CD4-positive, CD25-positive, alpha-beta regulatory T cell (primary cell): ENCODE measurements around the gene TM9SF4. TPM values are rescaled to one million over a fixed set of nuclear protein-coding genes. Genes with fewer than 3 reads are reported as not detected.
"Not testable (repeated sequence)": the region's sequence is repeated elsewhere in the genome, so short reads cannot be mapped to it uniquely, and the experiment has no call there.

ENCODE experiments used
- ATAC-seq, 2 donors: fragments of 150-1000 bp; cut with Tn5 transposase; one replicate each; pipeline ENCODE4 v1.10.0; 2021; ENCODE audit warnings: low read depth in 2 of 2, moderate number of reproducible peaks in 2 of 2, moderate library complexity in 1 of 2
- DNase-seq, 3 donors: peaks; one replicate each; pipeline versions ENCODE4 v3.0.0 to v3.0.0-alpha.2; 2012 to 2022; ENCODE audit warnings: mixed read lengths in 1 of 3
- H3K27ac ChIP-seq: one replicate; pipeline ENCODE4 v1.7.0; 2013; ENCODE audit warnings: mild to moderate bottlenecking, low read length; ENCODE audit not compliant: insufficient read depth, poor library complexity, severe bottlenecking
- H3K27me3 ChIP-seq: one replicate; pipeline ENCODE4 v1.7.0; 2013; ENCODE audit warnings: low read length; ENCODE audit not compliant: control insufficient read depth, insufficient read depth
- H3K36me3 ChIP-seq: one replicate; pipeline ENCODE4 v1.7.0; 2013; ENCODE audit warnings: mild to moderate bottlenecking, low read length, moderate library complexity; ENCODE audit not compliant: control insufficient read depth, insufficient read depth
- H3K4me1 ChIP-seq: 2 replicates; pipeline ENCODE4 v1.7.0; 2013; ENCODE audit warnings: mild to moderate bottlenecking, low read length; ENCODE audit not compliant: insufficient read depth, control insufficient read depth, poor library complexity, severe bottlenecking
- H3K4me3 ChIP-seq: one replicate; pipeline ENCODE4 v1.7.0; 2013; ENCODE audit warnings: low read depth, mild to moderate bottlenecking, low read length, moderate library complexity
- H3K9me3 ChIP-seq, 2 experiments: 1 replicate in 1 of 2; 2 replicates in 1 of 2; pipeline ENCODE4 v1.7.0; 2013; ENCODE audit warnings: low read length in 2 of 2, mild to moderate bottlenecking in 1 of 2, moderate library complexity in 1 of 2; ENCODE audit not compliant: control insufficient read depth in 2 of 2
- H3K27ac Mint-ChIP-seq, 3 donors: one replicate each; pipeline ENCODE4 v1.8.0; 2020 to 2022; ENCODE audit warnings: mild to moderate bottlenecking in 3 of 3, mixed read lengths in 3 of 3, moderate library complexity in 2 of 3
- H3K27me3 Mint-ChIP-seq: one replicate; pipeline ENCODE4 v1.8.0; 2022; ENCODE audit warnings: mild to moderate bottlenecking, mixed read lengths
- H3K36me3 Mint-ChIP-seq: one replicate; pipeline ENCODE4 v1.8.0; 2020; ENCODE audit warnings: mixed read lengths
- H3K4me1 Mint-ChIP-seq, 4 donors: one replicate each; pipeline ENCODE4 v1.8.0; 2020 to 2022; ENCODE audit warnings: mixed read lengths in 4 of 4, mild to moderate bottlenecking in 1 of 4
- H3K4me3 Mint-ChIP-seq, 4 donors: one replicate each; pipeline ENCODE4 v1.8.0; 2020 to 2022; ENCODE audit warnings: mild to moderate bottlenecking in 4 of 4, mixed read lengths in 4 of 4, moderate library complexity in 3 of 4
- H3K9me3 Mint-ChIP-seq, 7 donors: one replicate each; pipeline ENCODE4 v1.8.0; 2020 to 2022; ENCODE audit warnings: mixed read lengths in 7 of 7, mild to moderate bottlenecking in 3 of 7, moderate library complexity in 2 of 7
- polyA plus RNA-seq, 4 donors: library from polyadenylated mRNA; unstranded; fragments of 300-500 nt; fragmentation: Illumina TruSeq; gene quantifications; one replicate each; pipeline ENCODE4 v1.2.3, GENCODE V29; 2021
- total RNA-seq: library from RNA; stranded (reverse); gene quantifications from one replicate; pipeline ENCODE4 v1.2.3, GENCODE V29; 2022

TM9SF4 gene
- total and polyA plus RNA-seq, 5 donors from 2014 or later, result 28.7 to 36.3 (median 29.4) TPM

- H3K27me3 Mint-ChIP-seq, result no peaks in the 10 kb centered on the region
- no peak overlapping the region for H3K27ac ChIP-seq
- H3K4me1 ChIP-seq, result peaks cover 18% of the 10 kb centered on the region
- H3K4me3 Mint-ChIP-seq, result peak overlapping the region in 2 of 4 donors; percentile 10 to 77
- H3K27ac Mint-ChIP-seq, result no peak overlapping the region
- H3K36me3 Mint-ChIP-seq, result peaks cover 13% of the 10 kb centered on the region
- H3K4me3 ChIP-seq, result no peak overlapping the region
- DNase-seq (no peak), ATAC-seq (no peak)
- no peaks in the 10 kb centered on the region for H3K27me3 ChIP-seq
- H3K4me1 Mint-ChIP-seq, result peaks cover 25 to 74% (median 49%) of the 10 kb centered on the region in 4 donors
- no peaks in the 10 kb centered on the region for H3K9me3 ChIP-seq
- H3K9me3 Mint-ChIP-seq, result no peaks in the 10 kb centered on the region
- peaks cover 2% of the 10 kb centered on the region for H3K36me3 ChIP-seq
Measured at GRCh38 chr20:32112841-32113240, 3.3 kb downstream of the TM9SF4 start.

GRCh38 chr20:32113591-32114260 is 4.2 kb downstream of the TM9SF4 start:
- peaks cover 18% of the 10 kb centered on the region for H3K4me1 ChIP-seq
- H3K27ac ChIP-seq, result no peak overlapping the region
- H3K9me3 ChIP-seq, result no peaks in the 10 kb centered on the region
- peak overlapping the region in 3 of 4 donors; percentile 10 to 77 (median 57) for H3K4me3 Mint-ChIP-seq
- no peaks in the 10 kb centered on the region for H3K27me3 Mint-ChIP-seq
- H3K27ac Mint-ChIP-seq, result no peak overlapping the region
- H3K9me3 Mint-ChIP-seq, result no peaks in the 10 kb centered on the region
- ATAC-seq (no peak), DNase-seq (no peak)
- no peak overlapping the region for H3K4me3 ChIP-seq
- peaks cover 2% of the 10 kb centered on the region for H3K36me3 ChIP-seq
- H3K36me3 Mint-ChIP-seq, result peaks cover 13% of the 10 kb centered on the region
- no peaks in the 10 kb centered on the region for H3K27me3 ChIP-seq
- peaks cover 25 to 77% (median 50%) of the 10 kb centered on the region in 4 donors for H3K4me1 Mint-ChIP-seq

GRCh38 chr20:32114305-32114960 is 4.9 kb downstream of the TM9SF4 start:
- Mint-ChIP-seq H3K27me3 (no peaks in the 10 kb centered on the region), H3K27ac (no peak overlapping the region), H3K9me3 (no peaks in the 10 kb centered on the region), H3K4me1 (peaks cover 25 to 75% (median 50%) of the 10 kb centered on the region in 4 donors), H3K4me3 (peak overlapping the region in 1 of 4 donors; percentile 71), H3K36me3 (peaks cover 13% of the 10 kb centered on the region)
- Histone ChIP-seq H3K27me3 (no peaks in the 10 kb centered on the region), H3K36me3 (peaks cover 2% of the 10 kb centered on the region), H3K27ac (no peak overlapping the region), H3K4me1 (peaks cover 18% of the 10 kb centered on the region), H3K9me3 (no peaks in the 10 kb centered on the region), H3K4me3 (no peak overlapping the region)
- DNase-seq, result no peak
- ATAC-seq, result no peak

- Histone ChIP-seq H3K27me3 (no peaks in the 10 kb centered on the region), H3K27ac (no peak overlapping the region)
Measured at GRCh38 chr20:32115211-32115767, 5.8 kb downstream of the TM9SF4 start.

GRCh38 chr20:32116079-32116521 is 6.6 kb downstream of the TM9SF4 start:
- Histone ChIP-seq H3K36me3 (peaks cover 2% of the 10 kb centered on the region), H3K27ac (no peak overlapping the region), H3K4me1 (peaks cover 9% of the 10 kb centered on the region), H3K9me3 (no peaks in the 10 kb centered on the region), H3K27me3 (no peaks in the 10 kb centered on the region), H3K4me3 (no peak overlapping the region)
- no peak overlapping the region for H3K27ac Mint-ChIP-seq
- H3K36me3 Mint-ChIP-seq, result peaks cover 13% of the 10 kb centered on the region
- peak overlapping the region in 2 of 4 donors; percentile 17 to 19 for H3K4me3 Mint-ChIP-seq
- H3K27me3 Mint-ChIP-seq, result no peaks in the 10 kb centered on the region
- peaks cover 24 to 66% (median 47%) of the 10 kb centered on the region in 4 donors for H3K4me1 Mint-ChIP-seq
- ATAC-seq (no peak), DNase-seq (no peak)
- H3K9me3 Mint-ChIP-seq, result no peaks in the 10 kb centered on the region

More at GRCh38 chr20:32115211-32115767, 5.8 kb downstream of the TM9SF4 start:
- peaks cover 25 to 69% (median 48%) of the 10 kb centered on the region in 4 donors for H3K4me1 Mint-ChIP-seq
- Histone ChIP-seq H3K4me3 (no peak overlapping the region), H3K36me3 (peaks cover 2% of the 10 kb centered on the region), H3K9me3 (no peaks in the 10 kb centered on the region), H3K4me1 (peaks cover 14% of the 10 kb centered on the region)
- peak overlapping the region in 1 of 3 donors; percentile 45 for H3K27ac Mint-ChIP-seq
- peaks cover 13% of the 10 kb centered on the region for H3K36me3 Mint-ChIP-seq
- no peaks in the 10 kb centered on the region for H3K27me3 Mint-ChIP-seq
- DNase-seq, result no peak
- no peak for ATAC-seq
- peak overlapping the region in 1 of 4 donors; percentile 71 for H3K4me3 Mint-ChIP-seq
- H3K9me3 Mint-ChIP-seq, result no peaks in the 10 kb centered on the region

- H3K36me3 ChIP-seq, H3K27me3 ChIP-seq, H3K27me3 Mint-ChIP-seq, H3K9me3 ChIP-seq, H3K27ac ChIP-seq, DNase-seq, H3K36me3 Mint-ChIP-seq, H3K4me3 ChIP-seq, H3K9me3 Mint-ChIP-seq, H3K4me1 ChIP-seq, ATAC-seq, H3K27ac Mint-ChIP-seq: not testable (repeated sequence)
- peaks cover 17 to 59% (median 40%) of the 10 kb centered on the region in 4 donors for H3K4me1 Mint-ChIP-seq
- H3K4me3 Mint-ChIP-seq, result peak overlapping the region in 1 of 4 donors; percentile 19
Measured at GRCh38 chr20:32116796-32117195, 7.3 kb downstream of the TM9SF4 start.

- H3K27me3 ChIP-seq, H3K4me3 Mint-ChIP-seq, ATAC-seq, H3K4me1 ChIP-seq, H3K27me3 Mint-ChIP-seq, H3K27ac ChIP-seq, H3K9me3 Mint-ChIP-seq, H3K36me3 Mint-ChIP-seq, DNase-seq, H3K27ac Mint-ChIP-seq, H3K9me3 ChIP-seq, H3K4me3 ChIP-seq, H3K36me3 ChIP-seq: not testable (repeated sequence)
- H3K4me1 Mint-ChIP-seq, result peaks cover 10 to 45% (median 29%) of the 10 kb centered on the region in 4 donors
Measured at GRCh38 chr20:32118427-32118826, 8.9 kb downstream of the TM9SF4 start.
